GM18868 (cell line): ENCODE results near the gene FMO3.

Source experiments
- ATAC-seq: cut with Tn5 transposase; IDR thresholded peaks from one replicate; pipeline ENCODE4 v1.9.1; 2021; ENCODE audit warnings: mild to moderate bottlenecking, moderate library complexity; ENCODE audit not compliant: unreplicated experiment

Gene FMO3

DNA sequence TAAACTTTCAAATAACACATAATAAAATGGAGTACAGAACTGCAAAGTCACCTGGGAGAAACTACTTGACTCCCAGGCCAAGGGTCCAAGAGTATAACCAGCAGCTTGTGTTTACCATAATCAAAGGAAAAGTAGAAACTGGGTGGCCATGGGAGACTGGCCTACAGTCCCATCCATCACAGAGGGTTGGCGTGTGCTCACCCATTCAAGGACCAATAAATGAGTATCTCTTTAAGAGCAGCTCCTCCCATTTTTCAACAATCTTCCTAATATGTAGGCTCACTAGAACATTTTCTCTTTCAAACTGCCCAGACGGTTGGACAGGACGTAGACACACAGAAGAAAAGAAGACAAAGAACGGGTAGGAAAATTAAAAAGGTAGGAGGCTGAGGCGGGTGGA lies at the start of gene FMO3:
TSS of gene FMO3 (plus strand) at position 302 of the 400 bp plus-strand sequence. CDS start 1,754 bp downstream, outside the sequence.
- ATAC-seq = no peak

DNA sequence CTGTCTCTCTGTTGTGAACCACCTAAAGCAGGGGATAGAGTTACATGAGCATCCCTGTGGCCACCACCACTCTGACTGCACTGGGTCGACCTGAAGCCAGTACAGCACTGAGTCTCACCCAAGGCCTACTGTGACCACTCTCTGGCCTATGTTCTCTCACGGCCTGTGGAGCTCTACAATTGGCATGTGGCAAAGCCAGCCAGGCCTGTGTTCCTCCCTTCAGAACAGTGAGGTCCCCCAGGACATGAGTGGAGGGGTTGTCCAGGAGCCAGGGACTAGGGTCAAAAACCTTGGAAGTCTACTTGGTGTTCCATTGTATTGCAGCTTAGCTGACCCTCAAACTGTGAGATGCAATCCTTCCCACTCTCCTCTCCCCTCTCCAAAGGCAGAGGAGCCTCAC lies 42.7 kb upstream of the FMO3 start:
- ATAC-seq = no peak

DNA sequence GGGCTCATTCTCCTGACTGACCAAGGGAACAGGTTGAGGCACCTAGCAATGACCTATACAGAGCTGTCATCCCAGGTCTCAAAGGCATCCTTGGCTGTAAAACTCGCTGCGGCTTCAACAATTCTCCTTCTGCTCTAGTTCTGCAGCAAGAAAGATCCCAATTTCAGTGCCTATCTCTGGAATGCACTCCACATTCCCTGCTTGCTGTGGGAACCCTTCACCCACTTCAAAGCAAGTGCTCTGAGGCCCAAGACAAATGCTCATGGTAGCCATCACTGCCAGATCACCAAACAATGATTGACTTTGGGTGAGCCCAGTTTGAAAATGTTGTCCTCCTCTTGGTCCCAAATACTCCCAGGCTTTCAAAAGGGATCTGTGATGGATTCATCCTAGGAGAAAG lies 37.7 kb upstream of the FMO3 start:
- no peak for ATAC-seq

- no peak for ATAC-seq
Measured at GRCh38 chr1:171055966-171056643, 34.6 kb upstream of the FMO3 start.

DNA sequence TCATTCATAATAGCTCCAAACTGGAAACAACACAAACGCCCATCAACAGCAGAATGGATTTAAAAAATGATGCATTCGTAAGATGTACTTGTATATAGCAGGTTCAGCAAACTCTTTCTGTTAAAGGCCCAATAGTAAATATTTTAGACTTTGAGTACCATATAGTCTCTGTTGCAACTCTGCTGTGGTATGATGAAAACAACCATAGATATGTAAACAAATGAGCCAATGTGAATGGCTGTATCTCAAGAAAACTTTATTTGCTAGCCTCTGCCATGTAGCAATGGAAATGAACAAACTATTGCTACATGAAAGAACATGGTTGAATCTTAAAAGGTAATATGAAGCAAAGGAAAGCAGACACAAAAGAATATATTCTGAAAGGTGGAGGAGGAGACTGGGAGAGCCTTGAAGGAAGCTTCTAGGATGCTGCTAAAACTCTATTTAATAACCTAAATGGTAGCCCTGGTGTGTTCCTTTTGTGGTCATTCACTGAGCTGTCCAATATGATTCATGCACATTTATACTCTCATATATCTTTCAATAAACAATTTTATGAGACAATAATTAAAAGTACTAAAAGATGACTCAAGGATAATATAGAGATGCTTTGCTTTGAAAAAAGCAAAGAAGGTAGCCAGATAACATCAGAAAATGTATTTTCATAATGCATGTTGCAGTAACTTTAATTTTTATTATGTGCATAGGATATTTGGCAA lies 29.1 kb upstream of the FMO3 start:
- ATAC-seq = no peak

GRCh38 chr1:171062902-171063301 lies 27.8 kb upstream of the FMO3 start:
- no peak for ATAC-seq

GRCh38 chr1:171075041-171075440 lies 15.7 kb upstream of the FMO3 start:
- ATAC-seq = no peak

GRCh38 chr1:171081314-171081753 lies 9.4 kb upstream of the FMO3 start:
- no peak for ATAC-seq

DNA sequence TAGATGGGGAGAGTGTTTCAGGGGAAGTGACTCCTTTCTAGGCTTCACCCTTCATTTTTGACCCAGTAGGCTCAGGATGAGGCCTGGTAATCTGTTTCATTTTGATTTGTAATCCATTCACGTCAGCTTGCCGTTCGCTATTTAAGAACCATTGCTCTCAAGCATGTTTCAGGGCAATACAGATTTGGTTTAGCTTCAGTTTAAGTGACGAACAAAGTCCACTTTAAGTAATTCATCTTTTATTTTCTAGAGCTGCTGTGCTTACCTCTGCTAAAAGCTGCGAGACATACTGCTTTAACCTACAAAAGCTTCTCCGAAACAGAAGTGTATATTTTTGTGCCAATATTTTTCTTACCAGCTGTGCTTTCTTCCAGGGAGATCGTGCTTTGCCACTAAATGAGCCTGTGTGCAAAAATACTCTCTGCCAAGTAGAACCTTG lies 8.9 kb upstream of the FMO3 start:
- ATAC-seq = no peak

DNA sequence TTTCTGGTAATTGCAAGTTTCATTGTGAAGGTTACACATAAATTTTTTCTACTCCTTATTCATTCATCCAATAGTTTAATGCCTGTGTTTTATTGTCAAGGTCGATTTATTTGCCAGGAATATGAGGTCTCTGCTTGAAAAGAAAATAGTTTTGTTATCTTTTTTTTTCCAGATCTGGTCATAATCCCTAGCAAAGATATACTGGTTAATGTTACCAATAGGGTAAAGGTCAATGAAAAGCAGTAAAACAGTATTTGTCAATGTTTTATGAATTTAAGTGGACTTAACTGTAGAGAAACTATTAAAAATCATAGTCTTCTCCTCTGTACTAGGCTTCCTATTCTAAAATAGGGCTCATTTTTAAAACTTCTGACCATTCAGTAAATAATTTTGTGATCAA lies 8.1 kb upstream of the FMO3 start:
- ATAC-seq = no peak

GRCh38 chr1:171083222-171083621 lies 7.5 kb upstream of the FMO3 start:
- no peak for ATAC-seq

GRCh38 chr1:171084091-171084490 lies 6.6 kb upstream of the FMO3 start:
- no peak for ATAC-seq

DNA sequence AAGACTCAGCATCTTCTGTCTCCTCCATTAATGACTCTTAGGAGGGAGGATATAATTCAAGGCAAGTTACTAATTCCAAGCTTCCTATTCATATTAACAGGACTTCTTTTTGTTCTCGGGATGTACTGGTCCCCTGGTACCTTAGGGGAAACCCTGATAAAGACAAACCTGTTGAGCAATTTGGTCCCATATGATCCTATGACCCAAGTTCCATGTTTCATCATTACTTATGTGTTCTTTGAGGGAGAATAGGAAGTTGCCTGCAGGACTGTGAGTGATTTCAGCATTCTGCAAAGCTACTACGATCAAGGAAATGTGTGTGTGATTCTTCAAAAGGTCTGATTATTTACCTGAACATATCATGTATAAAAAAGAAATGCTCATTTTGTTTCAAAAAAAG lies 5.8 kb upstream of the FMO3 start:
- ATAC-seq = no peak

- ATAC-seq = no peak
Measured at GRCh38 chr1:171087896-171088295, 2.8 kb upstream of the FMO3 start.

GRCh38 chr1:171103862-171104261 lies 13.2 kb downstream of the FMO3 start:
- ATAC-seq = no peak

- ATAC-seq = no peak
Measured at GRCh38 chr1:171107262-171107940, 16.7 kb downstream of the FMO3 start.

GRCh38 chr1:171107969-171108368 lies 17.3 kb downstream of the FMO3 start:
- no peak for ATAC-seq

- no peak for ATAC-seq
Measured at GRCh38 chr1:171109966-171110365, 19.3 kb downstream of the FMO3 start.

GRCh38 chr1:171110621-171111326 lies 20.1 kb downstream of the FMO3 start:
- ATAC-seq = no peak

- no peak for ATAC-seq
Measured at GRCh38 chr1:171112119-171112518, 21.4 kb downstream of the FMO3 start.

- ATAC-seq = no peak
Measured at GRCh38 chr1:171113382-171113781, 22.7 kb downstream of the FMO3 start.
